ENCODE measurements around the gene KRTAP3-1. TPM values are rescaled to one million over a fixed set of nuclear protein-coding genes. Genes with fewer than 3 reads are reported as not detected.

KRTAP3-1 gene
- polyA plus RNA-seq, 2 of the 4 experiments (the other 2 are of a cell fraction), result not detected

- WGBS (ENCODE audit: missing lambda C conversion rate), result 72% methylated on average over 6 of the region's 6 CpGs
- no peak overlapping the region for H3K27ac ChIP-seq
- TF ChIP-seq HEYL (CRISPR knock-in tag; IDR thresholded peaks at IDR 0.05), result no peak
- no peak for TF ChIP-seq ZC3H11A (IDR thresholded peaks at IDR 0.05)
- no peak for TF ChIP-seq RFX5 (IDR thresholded peaks at IDR 0.05)
- no peak for TF ChIP-seq FOSL2 (IDR thresholded peaks at IDR 0.05)
- no peak for TF ChIP-seq FOSL2 (CRISPR knock-in tag; IDR thresholded peaks at IDR 0.05)
- no peak for TF ChIP-seq FOXS1 (CRISPR knock-in tag; IDR thresholded peaks at IDR 0.05)
- no peak for TF ChIP-seq CBX2 (IDR thresholded peaks at IDR 0.05; ENCODE audit: borderline replicate concordance, low read depth)
- no peak for TF ChIP-seq TFCP2L1 (CRISPR knock-in tag; IDR thresholded peaks at IDR 0.05)
- TF ChIP-seq ELK1 (IDR thresholded peaks at IDR 0.05; ENCODE audit: low read depth, low read length), result no peak
- no peak for TF ChIP-seq MYC (IDR thresholded peaks at IDR 0.05; ENCODE audit: borderline replicate concordance, low read length)
- no peak for TF ChIP-seq ATOH8 (CRISPR knock-in tag; IDR thresholded peaks at IDR 0.05; ENCODE audit: low read depth)
- TF ChIP-seq HOXB5 (CRISPR knock-in tag; IDR thresholded peaks at IDR 0.05), result no peak
- no peak for TF ChIP-seq RCOR1 (IDR thresholded peaks at IDR 0.05; ENCODE audit: low read depth, low read length)
- no peak for TF ChIP-seq HOXB13 (CRISPR knock-in tag; IDR thresholded peaks at IDR 0.05; ENCODE audit: low read depth)
- no peak for TF ChIP-seq RNF2 (IDR thresholded peaks at IDR 0.05; ENCODE audit: borderline replicate concordance, low read depth)
- no peak for TF ChIP-seq EP300 (IDR thresholded peaks at IDR 0.05)
- no peak for TF ChIP-seq HDAC2 (IDR thresholded peaks at IDR 0.05)
- TF ChIP-seq ZNF302 (CRISPR knock-in tag; IDR thresholded peaks at IDR 0.05), result no peak
- no peak for TF ChIP-seq MAZ (IDR thresholded peaks at IDR 0.05; ENCODE audit: borderline replicate concordance, low read depth, low read length)
- DNase-seq (ENCODE audit: low read depth in 1 of 2, low spot score in 1 of 2), result no peak
- ChIA-PET CTCF (no interaction called here), POLR2A (no interaction called here)
- ATAC-seq, result no peak
- H3K9me3 ChIP-seq, result no peaks in the 10 kb centered on the region
- no peak overlapping the region for H3K4me3 ChIP-seq
- peaks cover 18% of the 10 kb centered on the region; the same call in 2 of the 3 replicates for H3K4me1 ChIP-seq
- no peak overlapping the region for H3K4me2 ChIP-seq
- peak; percentile 51 for FAIRE-seq
Measured at GRCh38 chr17:41012326-41013120, 3.6 kb upstream of the KRTAP3-1 start.

- TF ChIP-seq EP300 (IDR thresholded peaks at IDR 0.05), result no peak
- TF ChIP-seq HEYL (CRISPR knock-in tag; IDR thresholded peaks at IDR 0.05), result no peak
- TF ChIP-seq FOSL2 (IDR thresholded peaks at IDR 0.05), result no peak
- TF ChIP-seq FOSL2 (CRISPR knock-in tag; IDR thresholded peaks at IDR 0.05), result no peak
- no peak for TF ChIP-seq FOXS1 (CRISPR knock-in tag; IDR thresholded peaks at IDR 0.05)
- TF ChIP-seq CTCF (IDR thresholded peaks at IDR 0.05), result no peak
- TF ChIP-seq RAD21 (conservative IDR thresholded peaks at IDR 0.05 in 1 of 2, IDR thresholded peaks at IDR 0.05 in 1 of 2), result no peak
- no peak for TF ChIP-seq RFX5 (IDR thresholded peaks at IDR 0.05)
- no peak for TF ChIP-seq ZSCAN20 (CRISPR knock-in tag; IDR thresholded peaks at IDR 0.05)
- TF ChIP-seq HOXA7 (CRISPR knock-in tag; IDR thresholded peaks at IDR 0.05), result no peak
- no peak for TF ChIP-seq RNF2 (IDR thresholded peaks at IDR 0.05; ENCODE audit: borderline replicate concordance, low read depth)
- TF ChIP-seq GATA3 (IDR thresholded peaks at IDR 0.05; ENCODE audit: borderline replicate concordance), result no peak
- TF ChIP-seq HMGXB4 (CRISPR knock-in tag; IDR thresholded peaks at IDR 0.05; ENCODE audit: borderline replicate concordance), result no peak
- TF ChIP-seq PHF8 (IDR thresholded peaks at IDR 0.05; ENCODE audit: borderline replicate concordance, low read depth), result no peak
- ATAC-seq (no peak), FAIRE-seq (peak; percentile 54), DNase-seq (ENCODE audit: low read depth in 1 of 2, low spot score in 1 of 2) (no peak)
- CTCF ChIA-PET, result no interaction called here
- POLR2A ChIA-PET, result no interaction called here
- H3K4me3 ChIP-seq, result no peak overlapping the region
- no peak overlapping the region for H3K27ac ChIP-seq
- H3K9me3 ChIP-seq, result no peaks in the 10 kb centered on the region
- H3K4me2 ChIP-seq, result no peak overlapping the region
- H3K4me1 ChIP-seq, result peaks cover 18% of the 10 kb centered on the region; the same call in 2 of the 3 replicates
Measured at GRCh38 chr17:41010441-41010840, 1.5 kb upstream of the KRTAP3-1 start.
